HEK293 (cell line): Measurements from ENCODE around the gene CAPSL.

Source experiments
- CTCF ChIA-PET: fragments of 350-600 bp; formaldehyde crosslinking; extraction: SDS; loops from one replicate; lab custom pipeline; 2021; ENCODE audit warnings: antibody characterized with exemption; lab: Yijun Ruan, JAX
- POLR2A ChIA-PET: fragments of 300-600 bp; formaldehyde crosslinking; extraction: SDS; loops from one replicate; lab custom pipeline; 2020; ENCODE audit warnings: antibody characterized with exemption, inconsistent platforms; lab: Yijun Ruan, JAX
- H3K27ac ChIP-seq: fragments of 200-500 bp; sonication (Bioruptor generic); 2 replicates; pipeline ENCODE4 v1.5.1; 2014; ENCODE audit warnings: low read depth, low read length, control low read depth, inconsistent platforms; ENCODE audit errors: extremely low read depth
- H3K36me3 ChIP-seq, 2 experiments: fragments of 200-500 bp in 1 of 2; sonication (Bioruptor generic) in 1 of 2; 1 replicate in 1 of 2; 2 replicates in 1 of 2; pipeline ENCODE4 v1.5.1; 2014 to 2017; ENCODE audit warnings: inconsistent platforms in 2 of 2, low read length in 2 of 2; ENCODE audit not compliant: control insufficient read depth in 2 of 2, insufficient read depth in 1 of 2
- H3K4me1 ChIP-seq: fragments of 200-500 bp; sonication (Bioruptor generic); 2 replicates; pipeline ENCODE4 v1.5.1; 2014; ENCODE audit warnings: mild to moderate bottlenecking, low read length, inconsistent platforms; ENCODE audit not compliant: control insufficient read depth, insufficient read depth
- H3K4me3 ChIP-seq: 2 replicates; pipeline ENCODE4 v1.5.1; 2011; ENCODE audit warnings: low read depth, mild to moderate bottlenecking, control low read depth, low read length, moderate library complexity
- H3K9me3 ChIP-seq: fragments of 200-500 bp; sonication (Bioruptor generic); 2 replicates; pipeline ENCODE4 v1.5.1; 2014; ENCODE audit warnings: low read depth, low read length, inconsistent platforms; ENCODE audit not compliant: control insufficient read depth, insufficient read depth
- HIC1 ChIP-seq: fragments of 450-650 bp; formaldehyde crosslinking; IDR thresholded peaks from 2 replicates; pipeline ENCODE4 v1.5.1; 2016; ENCODE audit warnings: missing biosample characterization, missing genetic modification characterization
- RBAK ChIP-seq: fragments of 450-650 bp; formaldehyde crosslinking; IDR thresholded peaks from 2 replicates; pipeline ENCODE4 v1.5.1; 2016; ENCODE audit warnings: missing biosample characterization, missing genetic modification characterization
- ZBTB20 ChIP-seq: fragments of 450-650 bp; formaldehyde crosslinking; IDR thresholded peaks from 2 replicates; pipeline ENCODE4 v1.5.1; 2016; ENCODE audit warnings: missing biosample characterization, missing genetic modification characterization
- ZFHX2 ChIP-seq: fragments of 450-650 bp; formaldehyde crosslinking; conservative IDR thresholded peaks from 2 replicates; pipeline ENCODE4 v1.5.1; 2016; ENCODE audit warnings: missing biosample characterization, missing genetic modification characterization
- ZFP37 ChIP-seq: fragments of 450-650 bp; formaldehyde crosslinking; IDR thresholded peaks from 2 replicates; pipeline ENCODE4 v1.5.1; 2016; ENCODE audit warnings: missing biosample characterization, missing genetic modification characterization
- ZNF266 ChIP-seq: fragments of 450-650 bp; formaldehyde crosslinking; IDR thresholded peaks from 2 replicates; pipeline ENCODE4 v1.5.1; 2016; ENCODE audit warnings: missing biosample characterization, missing genetic modification characterization, low read depth
- ZNF274 ChIP-seq, 2 experiments: fragments of 200-500 bp in 1 of 2; fragments of 450-650 bp in 1 of 2; sonication (Bioruptor generic) in 1 of 2; formaldehyde crosslinking in 1 of 2; IDR thresholded peaks; 2 replicates each; pipeline versions ENCODE4 v1.5.1 to v1.6.1; 2014 to 2016; ENCODE audit warnings: borderline replicate concordance in 1 of 2, inconsistent platforms in 1 of 2, low read length in 1 of 2, missing biosample characterization in 1 of 2, missing genetic modification characterization in 1 of 2
- ZNF311 ChIP-seq: fragments of 450-650 bp; formaldehyde crosslinking; IDR thresholded peaks from 2 replicates; pipeline ENCODE4 v1.5.1; 2017; ENCODE audit warnings: missing biosample characterization, missing genetic modification characterization, borderline replicate concordance
- ZNF362 ChIP-seq: fragments of 450-650 bp; formaldehyde crosslinking; IDR thresholded peaks from 2 replicates; pipeline ENCODE4 v1.5.1; 2016; ENCODE audit warnings: missing biosample characterization, missing genetic modification characterization
- ZNF366 ChIP-seq: fragments of 450-650 bp; formaldehyde crosslinking; conservative IDR thresholded peaks from 2 replicates; pipeline ENCODE4 v1.5.1; 2016; ENCODE audit warnings: missing biosample characterization, missing genetic modification characterization
- ZNF449 ChIP-seq: fragments of 450-650 bp; formaldehyde crosslinking; IDR thresholded peaks from 2 replicates; pipeline ENCODE4 v1.5.1; 2017; ENCODE audit warnings: missing biosample characterization, mild to moderate bottlenecking, missing genetic modification characterization, moderate library complexity
- ZNF549 ChIP-seq: fragments of 450-650 bp; IDR thresholded peaks from 2 replicates; pipeline ENCODE4 v1.5.1; 2018; ENCODE audit warnings: missing biosample characterization, missing genetic modification characterization, mild to moderate bottlenecking, inconsistent platforms, moderate library complexity
- ZNF561 ChIP-seq: fragments of 450-650 bp; IDR thresholded peaks from 2 replicates; pipeline ENCODE4 v1.5.1; 2018; ENCODE audit warnings: missing biosample characterization, missing genetic modification characterization, borderline replicate concordance
- ZNF629 ChIP-seq: fragments of 450-650 bp; formaldehyde crosslinking; IDR thresholded peaks from 2 replicates; pipeline ENCODE4 v1.5.1; 2017; ENCODE audit warnings: missing biosample characterization, missing genetic modification characterization
- ZNF664 ChIP-seq: fragments of 450-650 bp; formaldehyde crosslinking; IDR thresholded peaks from 2 replicates; pipeline ENCODE4 v1.5.1; 2016; ENCODE audit warnings: missing biosample characterization, missing genetic modification characterization
- ZNF670 ChIP-seq: fragments of 450-650 bp; formaldehyde crosslinking; IDR thresholded peaks from 2 replicates; pipeline ENCODE4 v1.5.1; 2016; ENCODE audit warnings: missing biosample characterization, missing genetic modification characterization, low read depth
- ZNF776 ChIP-seq: fragments of 450-650 bp; formaldehyde crosslinking; IDR thresholded peaks from 2 replicates; pipeline ENCODE4 v1.5.0; 2017; ENCODE audit warnings: missing biosample characterization, missing genetic modification characterization, borderline replicate concordance
- ZNF830 ChIP-seq: fragments of 450-650 bp; IDR thresholded peaks from 2 replicates; pipeline ENCODE4 v1.5.0; 2018; ENCODE audit warnings: missing biosample characterization, missing genetic modification characterization, low read depth, mild to moderate bottlenecking, moderate library complexity
- TF ChIP-seq, protein P1 (sequence below): sonication (generic); formaldehyde crosslinking; IDR thresholded peaks from 2 replicates; pipeline ENCODE4 v1.8.1; 2022; ENCODE audit warnings: mild to moderate bottlenecking, moderate library complexity, missing genetic modification reagents

Gene CAPSL

GRCh38 chr5:35902046-35902672 is 36.3 kb downstream of the CAPSL start:
- no peaks in the 10 kb centered on the region for H3K36me3 ChIP-seq
- H3K27ac ChIP-seq: no peak overlapping the region
- CTCF ChIA-PET: no interaction called here
- TF ChIP-seq HIC1 (tag by site-specific recombination): no peak
- TF ChIP-seq ZNF664: no peak
- no peak for TF ChIP-seq ZNF830 (tag by site-specific recombination)
- no peak for TF ChIP-seq RBAK (tag by site-specific recombination)
- TF ChIP-seq ZNF311 (tag by site-specific recombination): no peak
- TF ChIP-seq ZNF274 (IDR thresholded peaks at IDR 0.05; ENCODE audit: low read length): no peak
- no peak for TF ChIP-seq ZNF274 (tag by site-specific recombination; IDR thresholded peaks at IDR 0.05; ENCODE audit: borderline replicate concordance)
- no peak for TF ChIP-seq ZFP37
- TF ChIP-seq ZBTB20 (tag by site-specific recombination): no peak
- TF ChIP-seq, all 188 proteins: peak for 0
- no peaks in the 10 kb centered on the region for H3K4me1 ChIP-seq
- no peak overlapping the region for H3K4me3 ChIP-seq
- no peaks in the 10 kb centered on the region; the same call in 1 of the 2 replicates for H3K9me3 ChIP-seq
- POLR2A ChIA-PET: no interaction called here

DNA sequence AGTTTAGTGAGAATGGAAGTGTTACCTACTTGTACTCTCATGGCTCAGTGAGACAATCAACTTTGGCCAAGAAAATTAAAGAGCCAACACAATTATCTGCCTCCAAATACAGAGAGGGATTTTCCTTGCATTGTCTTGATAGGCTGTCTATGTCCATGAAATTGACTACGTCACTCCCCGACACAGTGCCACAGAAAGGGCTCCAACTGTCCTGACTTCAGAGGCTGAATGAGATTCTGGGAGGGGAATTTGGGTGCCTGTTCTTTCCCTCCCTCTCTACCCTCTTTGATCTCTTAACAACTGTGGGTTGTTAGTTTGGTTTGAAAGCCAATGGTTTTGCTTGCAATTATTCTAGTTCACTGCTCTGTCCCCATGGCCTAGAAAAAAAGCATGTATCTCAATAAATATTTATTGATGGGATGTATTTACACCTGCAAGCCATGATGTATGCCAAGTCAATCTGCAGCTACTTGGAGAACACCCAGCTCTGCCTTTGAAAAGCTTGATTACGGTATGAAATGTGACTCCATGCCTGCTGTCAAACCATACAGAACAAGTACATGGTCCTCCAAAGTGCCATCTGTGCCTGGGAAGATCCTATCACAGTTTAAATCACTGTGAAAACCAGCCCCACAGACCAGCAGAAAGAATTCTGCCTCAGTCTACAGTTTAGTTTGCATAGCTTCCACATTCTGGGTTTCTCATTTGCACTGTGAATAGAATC is 37.3 kb downstream of the CAPSL start:
- no peaks in the 10 kb centered on the region for H3K36me3 ChIP-seq
- H3K9me3 ChIP-seq: no peaks in the 10 kb centered on the region; the same call in 1 of the 2 replicates
- no peaks in the 10 kb centered on the region for H3K4me1 ChIP-seq
- POLR2A ChIA-PET: no interaction called here
- H3K4me3 ChIP-seq: no peak overlapping the region
- TF ChIP-seq ZFHX2 (no peak), ZNF449 (tag by site-specific recombination) (no peak), ZNF561 (tag by site-specific recombination) (no peak), ZNF776 (tag by site-specific recombination) (no peak), ZNF266 (tag by site-specific recombination) (no peak), ZNF549 (tag by site-specific recombination) (no peak), ZNF366 (tag by site-specific recombination) (no peak), ZNF362 (tag by site-specific recombination) (no peak), ZNF670 (tag by site-specific recombination) (no peak), ZNF629 (tag by site-specific recombination) (no peak)
- TF ChIP-seq, protein P1, sequence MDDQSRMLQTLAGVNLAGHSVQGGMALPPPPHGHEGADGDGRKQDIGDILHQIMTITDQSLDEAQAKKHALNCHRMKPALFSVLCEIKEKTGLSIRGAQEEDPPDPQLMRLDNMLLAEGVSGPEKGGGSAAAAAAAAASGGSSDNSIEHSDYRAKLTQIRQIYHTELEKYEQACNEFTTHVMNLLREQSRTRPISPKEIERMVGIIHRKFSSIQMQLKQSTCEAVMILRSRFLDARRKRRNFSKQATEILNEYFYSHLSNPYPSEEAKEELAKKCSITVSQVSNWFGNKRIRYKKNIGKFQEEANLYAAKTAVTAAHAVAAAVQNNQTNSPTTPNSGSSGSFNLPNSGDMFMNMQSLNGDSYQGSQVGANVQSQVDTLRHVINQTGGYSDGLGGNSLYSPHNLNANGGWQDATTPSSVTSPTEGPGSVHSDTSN (CRISPR knock-in tag): no peak
- TF ChIP-seq, all 188 proteins: peak for 0
- CTCF ChIA-PET: no interaction called here
- no peak overlapping the region for H3K27ac ChIP-seq
